GM12873 (cell line): ENCODE results near the gene LATS2.

Experiments
- TF ChIP-seq, protein P1 (sequence below): IDR thresholded peaks from 2 replicates; pipeline ENCODE4 v1.5.1; 2012; ENCODE audit warnings: low read depth, mild to moderate bottlenecking, moderate library complexity, low read length, control low read depth; ENCODE audit not compliant: insufficient read depth; ENCODE audit errors: missing control alignments

Gene LATS2

DNA sequence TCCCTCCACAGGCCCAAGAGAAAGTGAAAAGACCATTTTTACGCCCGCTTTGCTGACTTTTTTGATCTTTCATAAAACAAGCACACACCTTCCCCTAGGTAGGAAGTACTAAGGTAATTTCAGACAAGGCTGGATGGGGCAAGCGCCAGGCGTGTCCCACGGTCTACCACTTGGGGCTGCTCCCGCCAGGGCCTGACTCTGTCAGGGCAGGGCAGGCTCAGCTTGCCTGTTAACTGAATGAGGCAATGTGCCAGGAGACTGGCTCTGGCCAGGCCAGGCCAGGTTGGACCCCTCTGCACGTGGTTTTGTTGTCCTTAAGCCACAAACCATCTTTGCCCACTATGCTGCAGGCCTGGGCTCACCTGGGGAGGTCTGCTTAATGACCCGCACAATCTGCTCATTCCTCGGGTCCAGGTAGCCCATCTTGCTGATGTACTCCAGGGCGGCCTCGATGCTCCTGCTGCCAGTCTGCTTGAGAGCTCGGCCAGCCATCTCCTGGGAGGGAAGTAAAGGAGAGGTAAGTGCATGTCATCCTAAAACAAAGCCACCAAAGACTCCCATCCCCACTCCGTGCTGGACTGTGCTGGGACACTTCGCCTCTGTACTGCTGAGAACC, 70.4 kb downstream of the LATS2 start:
- TF ChIP-seq, protein P1, sequence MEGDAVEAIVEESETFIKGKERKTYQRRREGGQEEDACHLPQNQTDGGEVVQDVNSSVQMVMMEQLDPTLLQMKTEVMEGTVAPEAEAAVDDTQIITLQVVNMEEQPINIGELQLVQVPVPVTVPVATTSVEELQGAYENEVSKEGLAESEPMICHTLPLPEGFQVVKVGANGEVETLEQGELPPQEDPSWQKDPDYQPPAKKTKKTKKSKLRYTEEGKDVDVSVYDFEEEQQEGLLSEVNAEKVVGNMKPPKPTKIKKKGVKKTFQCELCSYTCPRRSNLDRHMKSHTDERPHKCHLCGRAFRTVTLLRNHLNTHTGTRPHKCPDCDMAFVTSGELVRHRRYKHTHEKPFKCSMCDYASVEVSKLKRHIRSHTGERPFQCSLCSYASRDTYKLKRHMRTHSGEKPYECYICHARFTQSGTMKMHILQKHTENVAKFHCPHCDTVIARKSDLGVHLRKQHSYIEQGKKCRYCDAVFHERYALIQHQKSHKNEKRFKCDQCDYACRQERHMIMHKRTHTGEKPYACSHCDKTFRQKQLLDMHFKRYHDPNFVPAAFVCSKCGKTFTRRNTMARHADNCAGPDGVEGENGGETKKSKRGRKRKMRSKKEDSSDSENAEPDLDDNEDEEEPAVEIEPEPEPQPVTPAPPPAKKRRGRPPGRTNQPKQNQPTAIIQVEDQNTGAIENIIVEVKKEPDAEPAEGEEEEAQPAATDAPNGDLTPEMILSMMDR: no peak

DNA sequence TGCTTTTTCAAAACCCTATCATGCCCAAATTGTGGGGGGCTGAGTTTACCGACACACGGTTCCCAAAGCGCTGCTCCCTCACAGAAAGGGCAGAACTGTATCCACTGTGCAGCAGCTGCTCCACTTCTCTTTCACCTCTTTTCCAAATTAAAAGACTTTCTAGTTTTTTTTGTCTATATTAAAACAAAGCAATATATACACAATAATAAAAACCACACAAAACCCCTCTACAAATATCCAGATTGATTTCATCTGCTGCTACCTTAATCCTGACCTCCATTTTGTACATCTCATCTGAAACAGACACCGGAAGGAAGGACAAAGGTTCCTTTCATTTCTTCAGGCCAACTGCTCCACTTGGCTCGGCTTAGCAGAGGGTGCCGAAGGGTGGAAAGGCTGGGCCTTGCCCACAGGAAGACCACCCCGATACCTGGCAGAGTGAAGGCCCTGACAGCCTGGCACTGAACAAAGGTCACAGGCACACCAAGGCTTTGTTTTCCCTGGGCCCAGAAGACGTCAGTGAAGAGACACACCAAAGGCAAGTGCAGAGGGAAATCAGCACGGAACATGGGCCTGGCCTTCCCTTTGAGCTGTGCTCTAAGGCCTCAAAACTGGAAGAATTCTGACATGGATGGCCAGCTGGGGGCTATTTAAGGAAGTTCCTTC, 71.6 kb downstream of the LATS2 start:
- TF ChIP-seq, protein P1: no peak

GRCh38 chr13:20988909-20989655, 72.3 kb downstream of the LATS2 start:
- TF ChIP-seq, protein P1: no peak

DNA sequence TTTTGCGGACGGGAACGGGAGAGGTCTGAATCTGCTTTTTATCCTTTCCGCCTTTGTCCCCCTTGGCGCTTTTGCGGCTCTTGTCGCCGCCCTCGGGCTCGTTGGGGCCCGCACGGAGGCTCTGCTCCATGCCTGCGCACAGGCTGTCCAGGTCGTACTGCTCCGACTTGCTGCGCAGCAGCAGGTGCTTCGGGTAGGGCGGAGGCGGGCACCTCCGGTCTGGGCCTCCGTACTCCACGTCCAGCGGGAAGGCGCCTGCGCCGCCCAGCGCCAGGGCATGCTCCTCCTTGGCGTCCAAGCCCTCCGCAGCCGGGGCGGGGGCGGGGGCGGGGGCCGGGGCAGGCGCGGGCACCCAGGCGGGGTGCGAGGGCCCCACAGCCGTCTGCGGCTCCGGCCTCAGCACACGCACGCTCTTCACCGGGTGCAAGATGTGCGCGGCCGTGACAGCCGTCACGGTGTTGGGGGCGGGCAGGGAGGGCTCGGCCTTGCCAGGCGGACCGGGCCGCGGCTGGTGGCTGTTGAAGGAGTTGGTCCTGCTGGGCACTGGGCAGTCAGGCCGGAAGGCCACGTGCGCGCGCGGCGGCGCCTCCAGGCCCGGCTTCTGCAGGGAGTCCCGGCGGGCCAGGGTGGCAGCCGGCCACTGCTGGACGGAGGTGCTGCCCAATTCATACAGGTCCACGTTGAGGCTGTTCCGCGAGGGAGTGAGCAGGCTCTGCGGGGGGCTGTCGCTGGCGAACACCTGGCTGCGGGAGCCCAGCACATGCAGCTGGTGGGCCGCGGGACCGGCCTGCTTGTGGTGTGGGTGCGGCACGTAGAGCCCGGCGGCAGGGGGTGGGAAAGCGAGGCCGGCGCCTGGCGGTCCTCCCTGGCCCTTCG, 73.1 kb downstream of the LATS2 start:
- TF ChIP-seq, protein P1: no peak

DNA sequence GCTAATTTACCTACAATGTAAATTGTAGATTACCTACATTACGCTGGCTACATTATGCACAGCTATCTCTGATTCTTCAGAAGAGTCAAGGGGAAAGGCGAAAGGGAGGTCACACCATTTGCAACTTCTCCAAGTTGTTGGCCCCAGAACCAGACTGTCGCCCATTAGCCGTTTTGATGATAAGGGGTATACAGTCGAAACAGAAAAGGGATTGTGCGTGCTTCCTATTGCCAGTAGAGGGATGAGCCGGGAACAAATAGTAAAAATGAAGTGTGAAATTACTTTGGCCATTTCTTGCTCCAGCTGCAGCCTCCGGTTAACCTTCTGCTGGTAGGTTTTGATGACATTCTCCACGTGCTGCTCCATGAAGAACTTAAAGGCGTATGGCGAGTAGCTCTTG, 73.8 kb downstream of the LATS2 start:
- TF ChIP-seq, protein P1: no peak

DNA sequence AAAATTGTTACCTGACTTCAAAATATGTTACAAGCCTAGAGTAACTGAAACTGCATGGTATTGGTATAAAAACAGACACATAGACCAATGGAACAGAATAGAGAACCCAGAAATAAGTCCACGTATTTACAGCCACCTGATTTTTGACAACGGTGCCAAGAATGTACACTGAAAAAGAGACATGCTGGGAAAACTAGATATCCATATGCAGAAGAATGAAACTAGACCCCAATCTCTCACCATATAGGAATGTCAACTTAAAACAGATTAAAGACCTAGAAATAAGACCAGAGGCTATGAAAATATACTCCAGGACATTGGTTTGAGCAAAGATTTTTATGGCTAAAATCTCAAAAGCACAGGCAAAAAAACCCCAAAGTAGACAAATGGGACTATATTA, 76.5 kb downstream of the LATS2 start:
- TF ChIP-seq, protein P1: no peak
